Endothelial cell of umbilical vein (primary cell): ENCODE measurements around the gene GPR107. TPM values are rescaled to one million over a fixed set of nuclear protein-coding genes. Genes with fewer than 3 reads are reported as not detected.
"Not testable (repeated sequence)": the region's sequence is repeated elsewhere in the genome, so short reads cannot be mapped to it uniquely, and the experiment has no call there.

Experiments
- BruUV-seq: library from RNA; stranded (reverse); fragments of 400-500 nt; replicated peaks from 2 replicates; lab custom pipeline; 2021; lab: Mats Ljungman, UMichigan
- CTCF ChIA-PET: fragments of 300-600, 350-600 bp; sonication (Branson Sonifier 250); formaldehyde crosslinking; loops from one replicate; lab custom pipeline; 2021; ENCODE audit warnings: antibody characterized with exemption, inconsistent platforms; lab: Charles Lee
- POLR2A ChIA-PET: fragments of 300-600, 350-600 bp; sonication (Branson Sonifier 250); formaldehyde crosslinking; loops from one replicate; lab custom pipeline; 2021; ENCODE audit warnings: antibody characterized with exemption, inconsistent platforms; lab: Charles Lee
- DNase-seq: peaks from one replicate; pipeline ENCODE4 v3.0.0-alpha.2; 2011; ENCODE audit warnings: low read depth, low spot score
- FAIRE-seq: peaks from 2 replicates; lab custom pipeline; 2011; peaks lifted over from hg19 to GRCh38; lab: Jason Lieb, UNC
- H2AFZ ChIP-seq: 2 replicates; pipeline ENCODE4 v1.6.0; 2012; ENCODE audit warnings: low read depth, low read length, control low read depth, inconsistent platforms
- H3K27ac ChIP-seq: 2 replicates; pipeline ENCODE4 v1.5.1; 2011; ENCODE audit warnings: low read depth, mild to moderate bottlenecking, control low read depth, low read length, moderate library complexity; ENCODE audit not compliant: insufficient read depth
- H3K27me3 ChIP-seq, 2 experiments: 2 replicates each; pipeline versions ENCODE4 v1.6.0 to v1.6.1; 2011; ENCODE audit warnings: low read length in 2 of 2, mixed read lengths in 1 of 2; ENCODE audit not compliant: control insufficient read depth in 2 of 2, insufficient read depth in 2 of 2
- H3K36me3 ChIP-seq, 2 experiments: 2 replicates in 1 of 2; 3 replicates in 1 of 2; pipeline ENCODE4 v1.5.1; 2011; ENCODE audit warnings: low read length in 2 of 2, mild to moderate bottlenecking in 1 of 2, moderate library complexity in 1 of 2; ENCODE audit not compliant: control insufficient read depth in 2 of 2, insufficient read depth in 2 of 2; ENCODE audit errors: extremely low read depth in 1 of 2
- H3K4me1 ChIP-seq: 3 replicates; pipeline ENCODE4 v1.5.1; 2011; ENCODE audit warnings: mild to moderate bottlenecking, low read length; ENCODE audit not compliant: control insufficient read depth, insufficient read depth; ENCODE audit errors: extremely low read depth
- H3K4me2 ChIP-seq: 2 replicates; pipeline ENCODE4 v1.6.1; 2011; ENCODE audit warnings: low read length, control low read depth, mixed read lengths; ENCODE audit not compliant: insufficient read depth
- H3K4me3 ChIP-seq, 3 experiments: fragments of 200-600 bp in 1 of 3; sonication (generic), shearing (Covaris generic) in 1 of 3; replicated peaks in 1 of 3; 2 replicates each; pipeline ENCODE4 v1.5.1; 2011 to 2016; ENCODE audit warnings: control low read depth in 3 of 3, low read length in 3 of 3, mild to moderate bottlenecking in 2 of 3, inconsistent platforms in 1 of 3, low read depth in 1 of 3, moderate library complexity in 1 of 3; ENCODE audit not compliant: insufficient read depth in 1 of 3
- H3K79me2 ChIP-seq: 2 replicates; pipeline ENCODE4 v1.6.0; 2012; ENCODE audit warnings: low read length, inconsistent platforms; ENCODE audit not compliant: control insufficient read depth, insufficient read depth
- H3K9ac ChIP-seq: replicated peaks from 2 replicates; pipeline ENCODE3; 2011; ENCODE audit warnings: low read length, control low read depth; ENCODE audit not compliant: insufficient read depth; ENCODE audit errors: extremely low read depth
- H3K9me1 ChIP-seq: replicated peaks from 3 replicates; pipeline ENCODE4 v1.6.0; 2011; ENCODE audit warnings: mild to moderate bottlenecking, low read length; ENCODE audit not compliant: control insufficient read depth, insufficient read depth; ENCODE audit errors: extremely low read depth
- H3K9me3 ChIP-seq: replicated peaks from 2 replicates; pipeline ENCODE4 v1.5.1; 2012; ENCODE audit warnings: low read length, inconsistent platforms; ENCODE audit not compliant: control insufficient read depth, insufficient read depth
- H4K20me1 ChIP-seq: replicated peaks from 2 replicates; pipeline ENCODE3; 2011; ENCODE audit warnings: mild to moderate bottlenecking, low read length; ENCODE audit not compliant: control insufficient read depth, insufficient read depth; ENCODE audit errors: extremely low read depth
- CTCF ChIP-seq, 2 donors: IDR thresholded peaks; 1 replicate in 1 of 2; 2 replicates in 1 of 2; pipeline ENCODE4 v1.5.1; 2011; ENCODE audit warnings: low read length in 2 of 2, mild to moderate bottlenecking in 2 of 2, moderate library complexity in 2 of 2, control low read depth in 1 of 2, inconsistent platforms in 1 of 2, low read depth in 1 of 2; ENCODE audit not compliant: insufficient read depth in 1 of 2; ENCODE audit errors: extremely low read depth in 1 of 2
- MYC ChIP-seq: IDR thresholded peaks from one replicate; pipeline ENCODE4 v1.6.1; 2011; ENCODE audit warnings: mild to moderate bottlenecking, low read depth, low read length
- POLR2A ChIP-seq: IDR thresholded peaks from 2 replicates; pipeline ENCODE4 v1.6.1; 2012; ENCODE audit warnings: low read depth, mild to moderate bottlenecking, control low read depth, low read length
- POLR2AphosphoS5 ChIP-seq: IDR thresholded peaks from 2 replicates; pipeline ENCODE4 v1.6.1; 2012; ENCODE audit warnings: low read depth, mild to moderate bottlenecking, control low read depth, low read length, moderate library complexity; ENCODE audit not compliant: insufficient read depth
- dilution Hi-C: fragments of 300-500 bp; cut with MboI; formaldehyde crosslinking; loops from one replicate; pipeline ENCODE4 v1.15.0; 2019; ENCODE audit warnings: low sequenced_read_pairs; ENCODE audit not compliant: extremely low pct_ligation_motif_present
- intact Hi-C: fragments of 100-400 bp; cut with micrococcal nuclease; formaldehyde crosslinking; loops from one replicate; pipeline ENCODE4 v1.10.0; 2022
- polyA plus RNA-seq, 4 experiments: library from polyadenylated mRNA; depleted of rRNA in 3 of 4; stranded (reverse) in 3 of 4; unstranded in 1 of 4; fragments of >200 nt; gene quantifications; 2 replicates each; pipeline versions ENCODE4 v1.2.1 to v1.2.3, GENCODE V29; 2011 to 2012; ENCODE audit warnings: missing spikeins in 1 of 4
- total RNA-seq: library from RNA; stranded (reverse); gene quantifications from 2 replicates; pipeline ENCODE4 v1.2.3, GENCODE V29; 2021

GPR107 gene
- total and polyA plus RNA-seq, 2 donors (not counting 3 experiments of a cell fraction or from before 2014, with no cell fraction given) = 27.2 to 38.9 TPM

GRCh38 chr9:130008538-130008937, 45.2 kb upstream of the GPR107 start:
- dilution Hi-C loops (no loop called here), intact Hi-C loops (no loop called here)
- POLR2A ChIA-PET = no interaction called here

GRCh38 chr9:130009546-130009945, 44.2 kb upstream of the GPR107 start:
- DNase-seq, H3K36me3 ChIP-seq, H3K9me3 ChIP-seq, intact Hi-C loops, H3K4me1 ChIP-seq, H3K27me3 ChIP-seq, H3K4me3 ChIP-seq, FAIRE-seq, H3K9ac ChIP-seq, H3K4me2 ChIP-seq, BruUV-seq, H2AFZ ChIP-seq, CTCF ChIA-PET, H4K20me1 ChIP-seq, dilution Hi-C loops, POLR2A ChIA-PET, H3K27ac ChIP-seq, H3K9me1 ChIP-seq, H3K79me2 ChIP-seq: not testable (repeated sequence)

More at GRCh38 chr9:130008538-130008937, 45.2 kb upstream of the GPR107 start:
- Histone ChIP-seq H3K9ac (no peak overlapping the region), H3K9me1 (no peaks in the 10 kb centered on the region), H3K4me2 (no peak overlapping the region), H3K36me3 (no peaks in the 10 kb centered on the region), H3K9me3 (no peaks in the 10 kb centered on the region), H3K79me2 (no peaks in the 10 kb centered on the region), H2AFZ (no peak overlapping the region), H3K4me3 (no peak overlapping the region), H3K27me3 (no peaks in the 10 kb centered on the region), H3K27ac (no peak overlapping the region), H4K20me1 (no peaks in the 10 kb centered on the region), H3K4me1 (no peaks in the 10 kb centered on the region)
- DNase-seq (no peak), FAIRE-seq (peak; percentile 4)
- CTCF ChIA-PET = no interaction called here
- TF ChIP-seq CTCF (IDR thresholded peaks at IDR 0.05; ENCODE audit: extremely low read depth in 1 of 2, insufficient read depth in 1 of 2, low read depth in 1 of 2, low read length in 2 of 2) (no peak), MYC (no peak), POLR2A (no peak), POLR2AphosphoS5 (no peak)
- BruUV-seq = no TSS peak
